GM18517 (cell line): ENCODE results near the gene LEF1.
"Not testable (repeated sequence)": the region's sequence is repeated elsewhere in the genome, so short reads cannot be mapped to it uniquely, and the experiment has no call there.

Experiments
- ATAC-seq: cut with Tn5 transposase; IDR thresholded peaks from one replicate; pipeline ENCODE4 v1.9.1; 2021; ENCODE audit warnings: mild to moderate bottlenecking, moderate library complexity; ENCODE audit not compliant: unreplicated experiment

Gene LEF1

DNA sequence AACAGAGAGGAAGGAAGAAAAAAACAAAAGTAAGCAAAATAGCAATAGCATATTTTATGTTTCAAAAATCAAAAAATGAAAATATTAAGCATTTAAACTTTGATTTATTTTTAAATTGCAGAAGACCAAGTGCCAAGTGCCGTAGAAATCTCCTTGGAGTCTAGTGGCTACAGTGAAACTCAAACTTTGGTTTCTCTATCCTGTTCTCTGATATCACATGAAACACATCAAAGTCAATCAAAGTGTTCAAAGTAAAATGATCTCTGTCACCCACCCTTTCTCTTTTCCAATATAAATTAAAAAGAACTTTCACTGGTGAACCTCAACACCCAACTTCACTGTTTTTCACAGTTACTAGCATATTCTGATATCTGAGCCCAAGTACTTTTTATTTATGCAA, 98.0 kb downstream of the LEF1 start:
- ATAC-seq, result no peak

DNA sequence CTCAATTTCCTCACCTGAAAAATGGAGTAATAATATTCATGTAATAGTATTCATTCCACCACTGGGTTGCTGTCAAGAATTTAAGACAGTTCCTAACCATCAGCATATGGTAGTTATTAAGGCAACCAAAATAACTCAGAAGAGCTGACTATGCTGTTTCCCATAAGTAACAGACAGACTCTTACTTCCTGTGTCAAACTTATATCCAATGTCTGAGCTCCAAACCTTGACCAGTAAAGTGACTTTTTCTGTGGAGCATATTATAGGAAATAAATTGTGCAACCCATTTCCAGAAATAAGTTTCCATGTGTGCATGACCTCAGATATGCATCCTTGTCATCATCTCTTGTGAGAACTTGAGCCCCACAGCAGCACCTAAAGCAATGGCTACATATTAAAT, 100.3 kb downstream of the LEF1 start:
- no peak for ATAC-seq

DNA sequence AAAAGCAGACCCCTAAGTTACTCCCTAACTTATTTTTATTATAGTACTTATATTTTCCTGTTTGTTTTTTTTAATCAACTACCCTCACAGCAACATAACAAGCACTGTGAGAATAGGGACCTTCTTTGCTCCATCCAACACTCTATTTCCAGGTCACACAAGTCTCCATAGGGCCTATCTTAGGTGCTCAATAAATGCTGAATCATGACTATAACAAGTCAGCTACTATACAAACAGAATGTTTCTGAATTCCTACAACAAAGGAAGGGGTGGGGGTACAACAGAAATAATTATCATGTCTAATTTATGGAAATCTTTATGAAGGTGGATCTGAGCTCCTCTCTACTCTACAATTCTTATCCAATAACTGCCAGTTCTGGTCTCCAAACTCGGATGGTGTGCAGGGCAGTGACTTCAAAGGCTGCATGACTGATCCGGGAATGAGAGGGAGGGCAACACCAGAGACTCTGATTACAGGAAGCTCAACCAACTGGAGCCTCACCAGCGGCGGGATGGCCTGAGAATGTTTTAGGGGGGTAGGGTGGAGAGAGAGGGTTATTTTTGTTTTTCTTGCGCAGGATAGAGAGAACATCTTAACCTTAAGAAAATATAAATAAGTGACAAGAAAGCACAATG, 107.9 kb downstream of the LEF1 start:
- ATAC-seq, result no peak

DNA sequence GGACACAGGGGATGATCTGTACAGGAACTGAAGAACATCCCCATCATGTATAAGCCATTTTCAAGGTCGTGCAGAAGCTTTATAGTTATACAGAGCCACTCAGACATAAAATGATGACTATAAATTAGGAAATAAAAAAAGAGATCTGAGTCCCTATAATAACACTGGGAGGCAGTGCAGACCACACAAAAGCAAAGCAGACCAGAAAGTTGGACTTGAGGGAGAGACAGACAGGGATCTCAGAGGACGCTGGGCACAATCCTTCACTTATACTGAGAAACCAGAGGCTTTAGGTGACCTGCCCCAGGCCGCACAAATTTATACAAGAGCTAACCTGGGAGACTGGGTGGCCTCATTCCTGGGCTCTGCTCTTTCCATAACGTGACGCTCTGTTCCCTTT, 108.6 kb downstream of the LEF1 start:
- ATAC-seq, result no peak

DNA sequence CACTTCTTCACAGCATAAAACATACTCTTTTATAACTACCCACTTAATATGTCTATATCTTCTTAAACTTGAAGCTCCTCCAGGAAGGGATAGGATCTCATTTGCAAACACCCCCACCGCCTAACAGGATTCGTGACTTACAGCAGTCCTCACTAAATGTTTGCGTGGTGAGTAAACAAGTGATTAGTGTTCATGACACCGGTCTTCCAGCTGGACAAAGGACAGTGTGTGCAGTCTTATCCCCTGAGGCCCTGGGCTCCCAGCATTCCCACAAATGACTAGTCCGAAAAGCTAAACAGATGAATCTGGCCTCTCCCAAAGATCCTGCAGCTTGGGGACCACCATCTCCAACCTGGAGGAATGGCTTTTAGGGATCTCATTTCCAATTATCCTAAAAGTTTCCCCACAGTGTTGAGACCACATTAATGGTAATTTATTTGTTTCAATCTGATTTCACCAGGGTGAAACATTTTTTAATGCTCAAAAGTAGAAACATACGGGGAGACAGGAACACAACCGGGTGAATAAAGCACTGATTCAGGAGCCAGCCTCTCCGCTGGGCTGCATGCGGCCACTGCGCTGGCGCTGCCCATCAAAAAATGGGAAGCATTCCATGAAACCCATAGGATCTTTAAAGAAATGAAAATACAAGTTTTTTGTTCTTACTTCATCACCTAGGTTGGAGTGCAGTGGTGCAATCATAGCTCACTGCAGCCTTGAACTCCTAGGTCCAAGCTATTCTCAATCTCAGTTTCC, 109.9 kb downstream of the LEF1 start:
- no peak for ATAC-seq

DNA sequence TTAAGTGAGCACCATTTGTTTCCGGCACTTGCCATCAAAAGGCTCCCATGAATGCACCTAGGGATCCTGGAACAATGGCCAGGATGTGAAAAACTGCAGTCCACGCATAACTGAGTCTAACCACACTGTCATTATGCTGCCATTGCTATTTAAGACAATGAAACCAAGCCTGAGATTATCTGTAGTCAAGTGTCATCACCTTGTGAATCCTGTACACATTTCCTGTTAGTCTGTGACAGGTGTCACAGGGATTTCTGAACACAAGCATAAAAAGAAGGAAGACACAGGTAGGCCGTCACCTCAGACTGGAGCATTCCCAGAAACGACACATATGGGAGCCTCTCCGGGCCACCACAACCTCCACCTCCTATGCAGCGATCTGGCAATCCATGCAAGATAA, 112.3 kb downstream of the LEF1 start:
- no peak for ATAC-seq

DNA sequence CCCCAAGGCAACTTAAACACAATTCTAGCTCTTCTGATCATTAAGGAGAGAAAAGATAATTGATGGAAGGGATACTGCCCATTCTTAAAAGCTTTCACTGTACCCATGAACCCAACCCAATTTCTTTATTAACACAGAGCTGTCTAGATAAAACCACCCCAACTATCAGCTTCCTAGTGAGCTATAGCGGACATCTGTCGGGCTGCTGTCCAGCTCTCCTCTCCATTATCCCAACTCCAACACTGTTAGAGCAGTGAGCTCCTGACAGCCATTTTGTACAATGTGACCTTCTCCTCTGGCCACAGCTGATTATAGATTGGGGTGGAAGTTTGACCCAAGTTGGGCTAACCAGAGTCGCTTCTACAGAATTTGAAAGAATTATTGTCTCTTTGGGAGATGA, 112.9 kb downstream of the LEF1 start:
- ATAC-seq, result no peak

DNA sequence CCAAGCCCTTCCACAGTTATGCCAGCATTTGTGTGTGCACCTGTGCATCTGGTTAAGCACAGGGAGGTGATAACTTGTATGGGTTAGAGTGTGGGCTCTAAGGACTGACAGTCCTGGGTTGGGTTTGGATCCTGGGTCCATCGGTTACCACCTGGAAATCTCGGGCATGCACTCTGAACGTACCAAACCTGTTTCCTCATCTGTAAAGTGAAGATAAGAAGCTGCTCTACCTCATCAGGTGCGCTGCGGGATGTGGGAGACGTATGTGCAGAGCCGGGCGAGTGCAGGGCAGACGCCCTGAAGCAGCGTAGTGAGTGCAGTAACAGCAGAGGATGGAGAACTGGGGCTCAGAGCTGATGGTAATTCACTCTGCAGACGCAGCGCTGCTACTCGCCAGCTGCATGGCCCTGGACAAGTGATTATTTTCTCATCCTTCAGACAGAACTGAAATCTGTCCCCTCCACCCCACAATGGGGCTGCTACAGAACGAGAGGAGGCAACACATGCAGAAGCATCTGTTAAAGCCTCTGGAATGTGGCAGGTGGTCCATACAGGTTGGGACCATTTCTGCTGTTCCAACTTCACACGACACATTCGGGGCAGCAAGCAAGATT, 114.6 kb downstream of the LEF1 start:
- no peak for ATAC-seq

DNA sequence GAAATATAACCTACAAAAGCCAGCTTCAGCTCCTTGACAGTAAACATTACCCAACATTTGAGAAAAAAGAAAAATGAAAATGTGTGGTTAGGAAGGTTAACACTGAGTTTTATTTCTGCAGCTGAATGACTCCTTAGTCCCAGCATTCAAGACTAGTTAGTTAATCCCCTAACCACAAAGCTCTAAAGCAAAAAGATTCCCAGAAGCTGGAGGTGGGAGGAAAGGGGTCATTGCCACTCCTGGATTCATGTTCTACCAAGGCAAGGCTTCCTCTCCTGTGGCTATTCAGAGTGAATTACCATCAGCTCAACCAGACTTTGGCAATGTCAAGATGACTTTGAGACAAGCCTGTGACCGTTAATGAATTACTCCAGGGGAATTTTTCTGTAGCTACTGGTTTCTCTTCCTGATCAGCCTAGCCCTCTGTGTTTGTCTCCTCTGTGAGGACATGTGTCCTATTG, 115.5 kb downstream of the LEF1 start:
- ATAC-seq, result peak; percentile 92

DNA sequence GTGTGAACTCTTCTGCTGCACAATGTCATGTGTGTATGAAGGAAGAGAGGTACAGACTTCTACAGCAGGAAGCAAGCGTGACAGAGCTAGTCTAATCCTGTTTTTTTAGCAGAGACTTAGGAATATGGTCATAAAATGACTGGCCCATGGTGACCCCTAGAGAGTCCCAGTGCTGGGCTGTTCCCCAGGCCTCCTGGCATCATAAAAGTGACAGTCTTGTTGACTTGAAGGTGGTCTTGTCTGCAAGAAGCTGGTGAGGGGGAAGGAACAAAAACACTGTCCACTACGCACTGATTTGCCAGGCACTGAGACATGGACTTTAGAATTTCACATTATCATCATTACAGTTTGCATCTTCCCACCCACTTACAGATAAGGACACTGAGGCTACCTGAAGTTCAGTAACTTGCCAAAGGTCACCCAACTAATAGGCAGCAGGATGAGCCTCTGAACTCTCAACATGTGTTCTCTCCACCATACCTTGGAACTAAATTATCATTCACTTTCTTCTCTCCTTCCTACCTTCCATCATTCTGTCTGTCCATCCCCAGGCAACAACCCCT, 116.1 kb downstream of the LEF1 start:
- no peak for ATAC-seq

DNA sequence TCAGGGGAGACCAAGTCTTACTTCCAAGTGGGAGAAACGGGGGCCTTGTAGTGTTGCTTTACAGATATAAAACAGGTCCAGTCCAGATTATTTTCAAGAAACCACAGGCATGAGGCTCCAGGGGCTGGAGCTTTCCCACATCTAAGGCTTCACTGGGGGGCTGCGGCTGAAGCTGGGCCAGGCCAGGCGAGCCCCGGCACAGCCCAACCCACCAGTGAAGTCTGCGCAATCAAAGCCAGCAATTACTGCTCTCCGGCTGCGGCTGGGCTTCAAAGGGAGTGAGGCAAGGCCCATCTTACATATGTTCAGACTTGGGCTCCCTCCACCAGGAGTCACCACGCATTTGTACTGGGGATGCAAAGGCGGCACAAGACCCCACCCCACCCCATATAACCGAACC, 117.4 kb downstream of the LEF1 start:
- no peak for ATAC-seq

DNA sequence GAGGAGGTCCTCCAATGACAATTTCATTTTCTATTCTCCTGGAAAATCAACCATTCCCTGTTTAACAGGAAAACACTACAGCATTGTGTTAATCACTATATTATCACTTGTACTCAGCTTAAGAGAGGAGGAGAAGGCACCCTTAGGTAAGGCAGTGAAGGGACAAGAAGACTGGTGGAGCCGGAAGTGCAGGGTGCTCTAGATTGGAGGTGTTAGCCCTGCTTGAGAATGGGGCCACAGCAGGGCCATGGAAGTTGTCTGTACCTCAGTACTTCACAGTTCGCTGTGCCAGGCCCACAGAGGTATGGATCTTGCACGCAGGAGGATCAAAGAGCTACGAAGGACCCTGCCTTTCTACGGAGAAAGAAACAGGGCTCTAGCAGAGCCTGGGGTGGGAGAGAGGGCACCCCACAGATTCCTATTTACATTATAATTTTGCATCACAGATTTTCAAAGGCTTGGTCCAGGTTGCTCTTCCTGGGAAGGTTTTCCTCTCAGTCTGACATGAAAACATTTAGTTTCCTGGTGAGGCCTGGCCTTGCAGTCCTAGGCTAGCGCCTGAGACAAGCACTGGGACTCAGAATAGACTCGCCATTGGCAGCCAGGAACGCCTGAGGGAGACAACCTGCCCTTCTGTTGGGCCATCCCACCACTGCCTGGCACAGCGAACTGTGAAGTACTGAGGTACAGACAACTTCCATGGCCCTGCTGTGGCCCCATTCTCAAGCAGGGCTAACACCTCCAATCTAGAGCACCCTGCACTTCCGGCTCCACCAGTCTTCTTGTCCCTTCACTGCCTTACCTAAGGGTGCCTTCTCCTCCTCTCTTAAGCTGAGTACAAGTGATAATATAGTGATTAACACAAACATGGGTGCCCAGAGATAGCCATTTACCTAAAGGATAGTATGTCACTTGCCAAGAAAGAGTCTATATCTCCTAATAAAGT, 118.3 kb downstream of the LEF1 start:
- not testable (repeated sequence) for ATAC-seq

DNA sequence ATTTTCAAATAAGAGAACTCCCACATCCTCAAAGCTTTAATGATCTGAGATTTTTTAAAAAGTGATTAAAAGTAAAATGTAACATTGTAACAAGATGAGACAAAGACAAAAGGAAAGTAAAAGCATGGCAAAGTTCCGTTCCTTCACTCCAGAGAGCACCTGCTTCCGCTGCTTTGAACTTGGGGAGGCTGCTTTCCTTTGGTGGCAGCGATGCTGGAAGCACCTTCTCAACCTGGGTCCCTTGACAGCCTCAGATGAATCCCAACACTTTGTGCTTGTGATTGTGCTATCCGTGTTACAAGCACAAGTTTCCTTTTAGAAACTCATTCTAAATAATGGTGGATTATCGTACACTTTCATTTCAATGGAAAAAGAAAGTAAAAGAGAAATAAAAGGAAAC, 119.3 kb downstream of the LEF1 start:
- ATAC-seq, result no peak

DNA sequence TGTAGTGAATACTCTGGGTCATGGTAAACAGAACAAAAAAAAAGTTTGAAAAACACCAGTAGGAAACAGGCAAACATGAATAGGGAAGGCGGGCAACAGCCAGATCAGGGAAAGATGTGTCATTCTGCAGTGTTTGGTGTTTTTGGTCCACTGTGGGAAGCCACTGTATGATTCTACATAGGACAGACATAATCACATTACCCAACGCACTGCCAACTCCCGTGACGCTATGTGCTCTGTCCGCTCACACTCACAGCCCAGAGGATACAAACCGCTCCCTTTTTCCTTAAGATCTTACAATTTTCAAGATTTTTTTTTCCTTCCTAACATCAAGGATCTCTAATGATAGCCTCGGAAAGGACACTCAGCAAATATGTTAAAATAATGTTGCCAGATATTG, 119.7 kb downstream of the LEF1 start:
- no peak for ATAC-seq

DNA sequence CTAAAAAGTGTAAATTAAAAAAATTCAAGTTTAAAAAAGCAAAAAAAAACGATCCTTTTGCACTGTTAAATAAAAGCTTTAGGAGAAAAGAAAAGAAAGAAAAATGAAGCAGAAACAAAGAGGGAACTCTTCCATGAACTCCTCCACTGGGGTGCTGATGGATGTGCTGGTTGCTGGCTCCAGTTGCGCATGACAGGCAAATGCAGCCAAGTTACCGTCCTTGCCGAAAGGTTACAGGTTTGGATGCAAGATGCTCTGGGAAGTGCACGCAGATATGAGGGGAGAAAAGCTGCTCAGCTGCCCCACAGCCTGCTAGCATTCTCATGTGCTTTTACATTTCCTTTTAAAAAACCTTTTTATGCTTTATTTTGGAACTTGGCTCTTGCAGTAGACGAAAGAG, 120.6 kb downstream of the LEF1 start:
- ATAC-seq, result no peak

DNA sequence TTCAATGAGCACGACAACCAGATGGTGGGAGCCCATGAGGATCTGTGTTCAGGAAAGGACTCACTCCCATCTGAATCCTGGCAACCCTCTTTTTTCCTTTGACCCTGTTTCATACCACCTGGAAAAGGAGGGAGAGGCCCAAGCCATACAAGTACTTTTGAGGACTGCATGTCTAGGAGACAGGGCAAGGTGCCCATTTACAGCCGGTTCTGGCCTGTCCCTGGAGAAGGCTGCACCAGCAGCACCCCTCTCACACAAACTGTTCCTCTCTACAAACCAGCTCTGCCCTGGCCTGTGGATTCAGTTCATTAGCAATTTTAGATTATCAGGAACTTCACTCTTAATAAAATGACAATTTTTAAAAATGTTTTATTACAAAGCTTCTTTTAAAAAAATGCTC, 121.5 kb downstream of the LEF1 start:
- no peak for ATAC-seq

DNA sequence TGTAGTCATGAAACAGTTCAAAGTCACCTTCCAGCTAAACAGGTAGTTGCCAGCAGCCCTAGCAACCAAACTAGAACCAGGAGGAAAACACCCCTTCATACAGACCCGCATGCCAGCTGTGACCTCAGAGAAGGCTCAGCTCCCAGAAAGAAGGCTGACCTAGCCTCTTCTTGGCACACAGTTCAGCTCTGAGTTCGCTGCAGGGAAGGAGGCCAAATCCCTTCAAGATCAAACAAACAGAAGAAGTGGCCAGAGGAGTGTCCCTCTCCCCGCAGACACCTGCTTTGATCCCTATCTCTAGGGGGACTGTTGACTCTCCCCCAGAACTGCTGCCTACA, 123.1 kb downstream of the LEF1 start:
- ATAC-seq, result no peak

DNA sequence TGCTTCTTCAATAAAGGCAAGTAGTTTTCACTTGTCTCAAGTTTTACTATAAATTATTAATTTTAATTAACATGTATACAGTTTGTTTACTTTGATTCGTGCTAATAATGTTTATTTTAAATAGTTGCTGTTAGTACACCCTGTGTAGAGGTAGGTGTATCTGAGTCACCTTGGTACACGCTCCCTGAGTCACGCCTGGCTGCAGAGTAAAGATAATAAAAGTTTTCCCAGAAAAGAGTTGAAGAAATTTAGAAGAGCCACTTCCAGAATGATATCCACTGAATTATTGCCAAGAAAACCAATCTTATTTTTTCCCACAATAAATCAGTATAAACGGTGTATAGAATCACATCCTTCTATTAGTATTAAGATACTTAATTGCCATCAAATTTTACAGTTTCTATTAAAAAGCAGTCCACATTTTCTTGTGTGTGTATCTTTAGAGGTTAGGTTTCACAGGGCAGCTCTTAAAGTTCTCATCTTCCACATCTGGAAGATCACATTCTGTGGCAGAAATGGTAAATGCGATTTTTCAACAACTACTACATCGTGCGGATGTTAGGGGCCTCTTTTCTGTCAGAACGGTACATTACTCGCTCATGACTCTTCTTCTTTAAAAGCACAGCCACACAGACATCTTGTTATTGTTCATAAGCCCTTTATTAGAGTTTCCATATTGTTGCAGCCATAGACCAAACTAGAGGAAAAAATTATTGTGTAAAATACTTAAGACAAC, 123.6 kb downstream of the LEF1 start:
- ATAC-seq, result no peak

DNA sequence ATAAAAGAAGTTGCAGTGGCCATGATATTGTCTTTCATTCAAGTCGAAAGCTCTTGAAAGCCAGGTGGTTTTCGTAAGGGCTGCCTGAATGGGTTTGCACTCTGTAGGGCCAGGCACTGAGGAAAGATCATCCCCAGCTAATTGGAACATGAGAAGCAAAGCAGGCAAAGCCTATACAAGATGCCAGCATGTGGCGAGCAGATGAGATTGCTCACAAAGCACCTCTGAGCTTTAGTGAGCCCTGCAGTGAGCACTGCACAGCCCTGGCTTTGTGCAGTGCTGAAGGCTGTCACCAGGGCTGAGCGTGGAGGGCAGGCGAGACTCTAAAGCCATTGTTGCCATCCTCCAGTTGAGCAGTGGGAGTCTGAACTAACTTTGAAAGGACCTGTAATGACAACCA, 125.2 kb downstream of the LEF1 start:
- no peak for ATAC-seq

DNA sequence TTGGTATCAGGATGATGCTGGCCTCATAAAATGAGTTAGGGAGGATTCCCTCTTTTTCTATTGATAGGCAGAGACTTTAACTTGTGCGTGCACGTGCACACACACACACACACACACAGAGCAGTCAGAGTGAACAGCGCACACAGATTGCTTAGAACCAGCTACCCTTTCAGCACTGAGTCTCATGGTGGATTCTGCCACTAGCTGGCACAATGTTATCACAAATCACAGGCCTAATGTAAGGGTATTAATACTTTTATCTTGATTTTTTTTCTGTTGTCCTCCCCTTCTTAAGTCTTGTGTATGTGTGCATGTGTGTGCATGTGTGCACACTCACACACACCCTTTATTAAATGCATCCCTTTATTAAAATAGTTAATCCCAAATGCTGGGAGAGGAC, 125.8 kb downstream of the LEF1 start:
- no peak for ATAC-seq
